Upper lobe of left lung (tissue), 6 donors: Measurements from ENCODE around the gene PCSK9. TPM values are rescaled to one million over a fixed set of nuclear protein-coding genes. Genes with fewer than 3 reads are reported as not detected.

ENCODE experiments used
- ATAC-seq, 2 donors: fragments of 200-7000 bp; cut with Tn5 transposase; one replicate each; pipeline ENCODE4 v1.9.1; 2022; ENCODE audit warnings: mild to moderate bottlenecking in 2 of 2, moderate library complexity in 2 of 2; ENCODE audit not compliant: low FRiP score in 2 of 2
- DNase-seq, 2 donors: peaks; one replicate each; pipeline ENCODE4 v3.0.0-alpha.2; 2019 to 2020
- H3K27ac ChIP-seq, 4 donors: fragments of 200-600 bp; sonication (generic); one replicate each; pipeline ENCODE4 v1.5.1; 2016 to 2019
- H3K27me3 ChIP-seq, 4 donors: fragments of 200-600 bp; sonication (generic); one replicate each; pipeline ENCODE4 v1.5.1; 2017 to 2019
- H3K36me3 ChIP-seq, 4 donors: fragments of 200-600 bp; sonication (generic); one replicate each; pipeline ENCODE4 v1.5.1; 2016 to 2019
- H3K4me1 ChIP-seq, 4 donors: fragments of 200-600 bp; sonication (generic); one replicate each; pipeline ENCODE4 v1.5.1; 2018 to 2019
- H3K4me3 ChIP-seq, 4 donors: fragments of 200-600 bp; sonication (generic); one replicate each; pipeline ENCODE4 v1.5.1; 2017 to 2019; ENCODE audit warnings: mild to moderate bottlenecking in 2 of 4, moderate library complexity in 1 of 4
- H3K9me3 ChIP-seq, 4 donors: fragments of 200-600 bp; sonication (generic); one replicate each; pipeline ENCODE4 v1.5.1; 2018 to 2019
- CTCF ChIP-seq, 6 experiments: fragments of 450-650 bp in 4 of 6; fragments of 200-600 bp in 2 of 6; sonication (generic) in 2 of 6; IDR thresholded peaks; one replicate each; pipeline ENCODE4 v1.5.1; 2016 to 2019; ENCODE audit warnings: antibody characterized with exemption in 6 of 6
- EP300 ChIP-seq, 4 donors: sonication (generic); formaldehyde crosslinking; IDR thresholded peaks; one replicate each; pipeline ENCODE4 v1.5.1; 2017; ENCODE audit warnings: antibody characterized with exemption in 4 of 4, control low read depth in 2 of 4
- POLR2A ChIP-seq, 4 donors: fragments of 450-650 bp; IDR thresholded peaks; one replicate each; pipeline ENCODE4 v1.5.1; 2016 to 2017; ENCODE audit warnings: antibody characterized with exemption in 4 of 4, mild to moderate bottlenecking in 2 of 4
- POLR2AphosphoS5 ChIP-seq, 2 donors: sonication (generic); formaldehyde crosslinking; IDR thresholded peaks; one replicate each; pipeline ENCODE4 v1.5.1; 2017; ENCODE audit warnings: antibody characterized with exemption in 2 of 2
- WGBS, 2 donors: methylation state at CpG; one replicate each; pipeline ENCODE4 v1.1.5; 2017 to 2018; 5-methylcytosine and 5-hydroxymethylcytosine counted together
- total RNA-seq, 6 donors: library from RNA; depleted of rRNA in 4 of 6; stranded (reverse); fragments of >200 nt in 4 of 6; gene quantifications; one replicate each; pipeline versions ENCODE4 v1.1.0 to v1.2.1, GENCODE V29; 2016 to 2021
- donor health status: DM: no; HTN: no; CAD: no; lungs with moderate emphysema.
- donor health status: DM: no; HTN: yes; CAD: no; lungs with severe emphysema.

Gene PCSK9
- total RNA-seq, 6 donors from 2014 or later = 9.4 to 63.9 (median 31.5) TPM

DNA sequence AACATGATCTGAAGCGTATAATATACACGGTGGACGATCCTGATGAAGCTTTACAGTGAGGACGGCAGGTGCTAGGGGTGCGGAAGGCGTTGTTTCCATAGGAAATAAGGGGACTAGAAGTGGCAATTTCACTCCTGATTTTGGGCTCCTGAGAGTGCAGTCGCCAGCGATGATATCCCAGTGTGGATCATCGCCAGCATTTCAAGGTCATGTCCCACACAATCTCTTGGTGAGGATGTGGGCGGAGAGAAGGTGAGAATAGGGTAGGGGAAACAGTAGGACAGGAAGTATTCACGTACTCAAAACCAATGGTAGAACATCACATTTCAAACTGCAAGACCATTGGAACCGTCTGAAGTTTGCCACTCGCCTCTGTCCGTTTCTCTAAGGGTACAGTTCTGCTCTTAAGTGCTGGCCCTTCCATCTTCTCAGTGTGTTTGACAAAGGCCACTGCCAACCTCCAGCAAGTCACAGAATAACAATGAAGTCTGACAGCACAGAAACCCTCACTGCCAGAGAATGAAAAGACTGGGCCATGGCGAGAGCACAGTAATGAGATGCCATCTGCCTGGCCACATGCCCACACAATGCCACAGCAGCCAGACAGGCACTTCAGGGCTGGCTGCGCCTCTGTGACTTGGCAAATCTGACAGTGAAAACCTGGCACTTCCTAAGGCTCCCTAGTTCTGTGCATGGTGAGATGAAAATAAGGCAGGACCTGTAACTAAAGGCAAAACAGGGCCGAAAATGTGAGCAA is 27.9 kb downstream of the PCSK9 start:
- TF ChIP-seq CTCF (IDR thresholded peaks at IDR 0.05) = no peak
- no peak for TF ChIP-seq EP300 (IDR thresholded peaks at IDR 0.05)
- no peak for TF ChIP-seq POLR2AphosphoS5 (IDR thresholded peaks at IDR 0.05)
- TF ChIP-seq POLR2A (IDR thresholded peaks at IDR 0.05) = no peak
- DNase-seq (no peak), ATAC-seq (no peak)
- peaks cover 12 to 20% (median 18%) of the 10 kb centered on the region in 4 donors for H3K4me1 ChIP-seq
- no peak overlapping the region for H3K27ac ChIP-seq
- peaks cover 22 to 65% (median 49%) of the 10 kb centered on the region in 4 donors for H3K36me3 ChIP-seq
- no peaks in the 10 kb centered on the region for H3K9me3 ChIP-seq
- H3K27me3 ChIP-seq = no peaks in the 10 kb centered on the region
- WGBS, 2 donors = 87 to 94% methylated on average over 17 of the region's 17 CpGs
- no peak overlapping the region for H3K4me3 ChIP-seq

- 82 to 83% methylated on average over 1 of the region's 1 CpG for WGBS, 2 donors
- no peak for TF ChIP-seq CTCF (IDR thresholded peaks at IDR 0.05)
- TF ChIP-seq POLR2AphosphoS5 (IDR thresholded peaks at IDR 0.05) = no peak
- TF ChIP-seq POLR2A (IDR thresholded peaks at IDR 0.05) = no peak
- TF ChIP-seq EP300 (IDR thresholded peaks at IDR 0.05) = no peak
- ATAC-seq = no peak
- H3K36me3 ChIP-seq = peaks cover 24 to 72% (median 56%) of the 10 kb centered on the region in 4 donors
- H3K9me3 ChIP-seq = no peaks in the 10 kb centered on the region
- peaks cover 12 to 20% (median 18%) of the 10 kb centered on the region in 4 donors for H3K4me1 ChIP-seq
- no peak for DNase-seq
- no peaks in the 10 kb centered on the region for H3K27me3 ChIP-seq
- no peak overlapping the region for H3K4me3 ChIP-seq
- no peak overlapping the region for H3K27ac ChIP-seq
Measured at GRCh38 chr1:55067914-55068313, 28.6 kb downstream of the PCSK9 start.

DNA sequence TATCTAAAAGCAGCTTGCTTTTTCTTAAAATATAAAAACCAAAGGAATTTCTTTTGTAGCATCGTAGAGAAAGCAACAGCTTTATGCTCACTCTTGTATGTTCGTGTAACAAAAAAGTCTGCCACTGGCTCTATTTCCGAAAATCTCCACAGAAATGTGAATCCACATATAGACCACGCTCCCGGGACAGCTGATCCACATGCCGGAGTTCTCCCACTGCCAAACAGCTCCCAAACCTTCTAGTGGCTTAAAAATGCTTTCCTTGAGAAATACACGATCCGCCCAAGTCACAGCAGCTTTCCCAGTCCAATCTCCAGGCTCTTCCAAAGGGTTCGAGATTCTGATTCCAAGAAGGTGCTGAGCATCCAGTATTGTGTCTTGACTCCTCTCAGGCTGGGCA is 29.3 kb downstream of the PCSK9 start:
- peaks cover 32 to 80% (median 63%) of the 10 kb centered on the region in 4 donors for H3K36me3 ChIP-seq
- no peak overlapping the region for H3K27ac ChIP-seq
- ATAC-seq = no peak
- no peak for DNase-seq
- H3K4me1 ChIP-seq = peaks cover 12 to 19% (median 17%) of the 10 kb centered on the region in 4 donors
- 96 to 97% methylated on average over 9 of the region's 9 CpGs for WGBS, 2 donors
- no peaks in the 10 kb centered on the region for H3K9me3 ChIP-seq
- no peak for TF ChIP-seq EP300 (IDR thresholded peaks at IDR 0.05)
- TF ChIP-seq POLR2AphosphoS5 (IDR thresholded peaks at IDR 0.05) = no peak
- TF ChIP-seq CTCF (IDR thresholded peaks at IDR 0.05) = no peak
- TF ChIP-seq POLR2A (IDR thresholded peaks at IDR 0.05) = no peak
- H3K27me3 ChIP-seq = no peaks in the 10 kb centered on the region
- H3K4me3 ChIP-seq = no peak overlapping the region

GRCh38 chr1:55069280-55069679 is 29.9 kb downstream of the PCSK9 start:
- Histone ChIP-seq H3K4me3 (no peak overlapping the region), H3K27ac (no peak overlapping the region), H3K36me3 (peaks cover 34 to 86% (median 66%) of the 10 kb centered on the region in 4 donors), H3K9me3 (no peaks in the 10 kb centered on the region), H3K4me1 (peaks cover 8 to 15% (median 11%) of the 10 kb centered on the region in 4 donors), H3K27me3 (no peaks in the 10 kb centered on the region)
- no peak for ATAC-seq
- DNase-seq = no peak
- WGBS, 2 donors = 93 to 94% methylated on average over 7 of the region's 7 CpGs
- TF ChIP-seq EP300 (IDR thresholded peaks at IDR 0.05) (no peak), CTCF (IDR thresholded peaks at IDR 0.05) (no peak), POLR2AphosphoS5 (IDR thresholded peaks at IDR 0.05) (no peak), POLR2A (IDR thresholded peaks at IDR 0.05) (no peak)
